Spleen (tissue), 7 donors: Measurements from ENCODE around the gene TICRR.

Experiments used
- CTCF ChIP-seq, 11 experiments: fragments of 200-600 bp in 7 of 11; fragments of 450-650 bp in 4 of 11; sonication (generic) in 4 of 11; IDR thresholded peaks in 8 of 11; conservative IDR thresholded peaks in 3 of 11; 1 replicate in 7 of 11; 2 replicates in 4 of 11; pipeline versions ENCODE4 v1.4.0 to v1.8.0; 2016 to 2021; ENCODE audit warnings: antibody characterized with exemption in 11 of 11, inconsistent platforms in 4 of 11, mild to moderate bottlenecking in 1 of 11
- POLR2AphosphoS5 ChIP-seq, 3 donors: sonication (generic); formaldehyde crosslinking; IDR thresholded peaks; one replicate each; pipeline ENCODE4 v1.5.1; 2017; ENCODE audit warnings: antibody characterized with exemption in 3 of 3
- donor health status: DM: no; HTN: no; CAD: no; lungs with moderate emphysema.
- donor health status: DM: no; HTN: no; CAD: no.
- donor health status: DM: no; HTN: no; CAD: no.

DNA sequence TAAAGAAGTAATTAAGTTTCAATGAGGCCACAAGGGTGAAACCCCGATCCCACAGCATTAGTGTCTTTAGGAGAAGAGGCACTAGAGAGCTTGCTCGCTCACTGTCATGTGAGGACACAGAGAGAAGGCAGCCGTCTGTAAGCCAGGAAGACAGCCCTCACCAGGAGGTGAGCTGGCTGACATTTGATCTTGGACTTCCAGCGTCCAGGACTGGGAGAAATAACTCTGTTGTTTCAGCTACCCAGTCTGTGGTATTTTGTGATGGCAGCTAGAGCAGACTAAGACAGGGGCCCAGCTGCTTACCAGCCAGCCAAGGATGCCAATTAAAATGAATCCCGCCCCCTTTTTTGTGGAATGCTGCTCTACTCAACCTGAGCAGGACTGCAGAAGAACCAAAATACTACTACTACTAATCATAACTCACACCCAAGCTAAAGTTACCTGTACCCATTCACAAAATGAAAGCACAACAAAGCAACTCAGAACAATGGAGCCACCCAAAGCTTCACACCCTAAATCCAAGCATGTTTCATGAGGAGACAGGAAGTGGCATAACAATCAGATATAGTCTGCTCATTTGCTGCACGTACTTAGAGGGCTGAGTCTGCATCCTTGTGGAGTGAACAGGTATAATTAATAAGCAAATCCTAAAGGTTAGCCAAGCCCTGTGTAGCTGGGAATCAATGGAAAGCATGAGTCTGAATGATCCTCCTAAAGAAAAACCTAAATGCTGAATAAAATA, 43.3 kb upstream of the TICRR start:
- TF ChIP-seq CTCF (IDR thresholded peaks at IDR 0.05 in 8 of 11, conservative IDR thresholded peaks at IDR 0.05 in 3 of 11) = no peak
- TF ChIP-seq POLR2AphosphoS5 (IDR thresholded peaks at IDR 0.05) = no peak
